ENCODE data around the gene AIF1L.

Gene AIF1L

GRCh38 chr9:131096269-131097125 lies at the start of gene AIF1L:
TSS of gene AIF1L (plus strand) at chr9:131096531. CDS start at chr9:131096630, 99 bp downstream.
- peak; percentile 58 for DNase-seq

- peak; percentile 66 for DNase-seq
Measured at GRCh38 chr9:131046581-131047202, 49.6 kb upstream of the AIF1L start.

- DNase-seq, result no peak
Measured at GRCh38 chr9:131048332-131048731, 48.0 kb upstream of the AIF1L start.

GRCh38 chr9:131048820-131049219 lies 47.5 kb upstream of the AIF1L start:
- no peak for DNase-seq

GRCh38 chr9:131049829-131050715 lies 46.3 kb upstream of the AIF1L start:
- no peak for DNase-seq

GRCh38 chr9:131050831-131051230 lies 45.5 kb upstream of the AIF1L start:
- no peak for DNase-seq

- no peak for DNase-seq
Measured at GRCh38 chr9:131051592-131052517, 44.5 kb upstream of the AIF1L start.

GRCh38 chr9:131053896-131054295 lies 42.4 kb upstream of the AIF1L start:
- no peak for DNase-seq

GRCh38 chr9:131056781-131057506 lies 39.4 kb upstream of the AIF1L start:
- DNase-seq, result no peak

GRCh38 chr9:131060900-131061630 lies 35.3 kb upstream of the AIF1L start:
- DNase-seq, result no peak

GRCh38 chr9:131062969-131063368 lies 33.4 kb upstream of the AIF1L start:
- no peak for DNase-seq

- DNase-seq, result no peak
Measured at GRCh38 chr9:131065599-131065998, 30.7 kb upstream of the AIF1L start.

GRCh38 chr9:131067625-131068024 lies 28.7 kb upstream of the AIF1L start:
- DNase-seq, result no peak

- DNase-seq, result no peak
Measured at GRCh38 chr9:131068076-131068816, 28.1 kb upstream of the AIF1L start.

- no peak for DNase-seq
Measured at GRCh38 chr9:131069699-131070098, 26.6 kb upstream of the AIF1L start.

- DNase-seq, result no peak
Measured at GRCh38 chr9:131072107-131072870, 24.0 kb upstream of the AIF1L start.

GRCh38 chr9:131072871-131073237 lies 23.5 kb upstream of the AIF1L start:
- DNase-seq, result no peak

- DNase-seq, result no peak
Measured at GRCh38 chr9:131076347-131077195, 19.8 kb upstream of the AIF1L start.

All from COR-L47 (cell line).